T-helper 1 cell (primary cell): ENCODE data around the gene PMF1.

Source experiments
- DNase-seq, 5 donors: peaks; one replicate each; pipeline ENCODE4 v3.0.0-alpha.2; 2012 to 2020

Gene PMF1

GRCh38 chr1:156238248-156238647 is 25.4 kb downstream of the PMF1 start:
- DNase-seq, result no peak

- DNase-seq, result no peak
Measured at GRCh38 chr1:156241311-156241811, 28.6 kb downstream of the PMF1 start.

- DNase-seq, result no peak
Measured at GRCh38 chr1:156241926-156242325, 29.1 kb downstream of the PMF1 start, which contains the start of gene BGLAP. Gene BGLAP, plus strand, starts transcription at chr1:156242184. Its CDS starts 48 bp downstream, at chr1:156242232.

GRCh38 chr1:156242738-156243137 is 29.9 kb downstream of the PMF1 start:
- DNase-seq, result no peak

GRCh38 chr1:156244126-156244525 is 31.3 kb downstream of the PMF1 start:
- DNase-seq, result no peak

GRCh38 chr1:156244712-156245111 is 31.9 kb downstream of the PMF1 start:
- DNase-seq, result no peak

GRCh38 chr1:156245451-156246232 is 32.8 kb downstream of the PMF1 start:
- peak in 3 of 5 donors; percentile 14 to 52 (median 24) for DNase-seq

GRCh38 chr1:156246241-156246780 is 33.5 kb downstream of the PMF1 start:
- DNase-seq, result no peak

GRCh38 chr1:156246781-156247459 is 34.1 kb downstream of the PMF1 start:
- DNase-seq, result no peak

GRCh38 chr1:156247460-156248322 is 34.9 kb downstream of the PMF1 start, which contains the start of gene PAQR6:
Gene PAQR6, minus strand, starts transcription at chr1:156248056. Its CDS starts 1,325 bp downstream, at chr1:156246731.
- no peak for DNase-seq

GRCh38 chr1:156248323-156248683 is 35.5 kb downstream of the PMF1 start:
- no peak for DNase-seq

- no peak for DNase-seq
Measured at GRCh38 chr1:156249593-156249992, 36.8 kb downstream of the PMF1 start.

- DNase-seq, result no peak
Measured at GRCh38 chr1:156251527-156251926, 38.7 kb downstream of the PMF1 start.

GRCh38 chr1:156253634-156254033 is 40.8 kb downstream of the PMF1 start:
- DNase-seq, result no peak

- no peak for DNase-seq
Measured at GRCh38 chr1:156257711-156258110, 44.9 kb downstream of the PMF1 start.

- no peak for DNase-seq
Measured at GRCh38 chr1:156258859-156259258, 46.1 kb downstream of the PMF1 start.

- no peak for DNase-seq
Measured at GRCh38 chr1:156259805-156260204, 47.0 kb downstream of the PMF1 start.

GRCh38 chr1:156260896-156261295 is 48.1 kb downstream of the PMF1 start:
- no peak for DNase-seq

GRCh38 chr1:156262461-156263287 is 49.9 kb downstream of the PMF1 start:
- no peak for DNase-seq

GRCh38 chr1:156263288-156263655 is 50.5 kb downstream of the PMF1 start:
- no peak for DNase-seq

GRCh38 chr1:156266051-156266450 is 53.2 kb downstream of the PMF1 start:
- no peak for DNase-seq

GRCh38 chr1:156268336-156268735 is 55.5 kb downstream of the PMF1 start:
- DNase-seq, result no peak
